Measurements from ENCODE around the gene GBE1.

DNA sequence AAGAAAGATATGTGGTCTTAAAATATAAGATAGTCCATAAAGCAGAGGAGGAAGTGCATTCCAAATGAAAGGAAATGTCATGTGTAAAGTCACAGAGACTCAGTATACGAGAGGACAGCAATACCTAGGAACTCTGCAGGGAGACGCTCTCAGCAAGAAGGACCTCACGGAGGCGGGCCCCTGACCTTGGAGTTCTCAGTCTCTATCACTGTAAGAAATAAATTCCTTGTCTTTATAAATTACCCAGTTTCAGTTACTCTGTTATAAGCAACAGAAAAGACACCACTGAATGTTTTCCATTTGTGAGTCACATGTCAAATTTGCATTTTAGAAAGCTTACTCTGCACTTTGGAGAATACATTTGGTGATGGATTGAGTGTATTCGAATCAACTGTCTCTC lies 140.6 kb downstream of the GBE1 start:
- TF ChIP-seq REST (IDR thresholded peaks at IDR 0.05; ENCODE audit: insufficient replicate concordance, low read depth) = no peak
- TF ChIP-seq, protein P1, sequence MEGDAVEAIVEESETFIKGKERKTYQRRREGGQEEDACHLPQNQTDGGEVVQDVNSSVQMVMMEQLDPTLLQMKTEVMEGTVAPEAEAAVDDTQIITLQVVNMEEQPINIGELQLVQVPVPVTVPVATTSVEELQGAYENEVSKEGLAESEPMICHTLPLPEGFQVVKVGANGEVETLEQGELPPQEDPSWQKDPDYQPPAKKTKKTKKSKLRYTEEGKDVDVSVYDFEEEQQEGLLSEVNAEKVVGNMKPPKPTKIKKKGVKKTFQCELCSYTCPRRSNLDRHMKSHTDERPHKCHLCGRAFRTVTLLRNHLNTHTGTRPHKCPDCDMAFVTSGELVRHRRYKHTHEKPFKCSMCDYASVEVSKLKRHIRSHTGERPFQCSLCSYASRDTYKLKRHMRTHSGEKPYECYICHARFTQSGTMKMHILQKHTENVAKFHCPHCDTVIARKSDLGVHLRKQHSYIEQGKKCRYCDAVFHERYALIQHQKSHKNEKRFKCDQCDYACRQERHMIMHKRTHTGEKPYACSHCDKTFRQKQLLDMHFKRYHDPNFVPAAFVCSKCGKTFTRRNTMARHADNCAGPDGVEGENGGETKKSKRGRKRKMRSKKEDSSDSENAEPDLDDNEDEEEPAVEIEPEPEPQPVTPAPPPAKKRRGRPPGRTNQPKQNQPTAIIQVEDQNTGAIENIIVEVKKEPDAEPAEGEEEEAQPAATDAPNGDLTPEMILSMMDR (IDR thresholded peaks at IDR 0.05; ENCODE audit: insufficient read depth, low read length) = no peak
- TF ChIP-seq POLR2AphosphoS5 (IDR thresholded peaks at IDR 0.05; ENCODE audit: low read depth) = no peak
